C4-2B (cell line): Measurements from ENCODE around the gene ELL2.
"Not testable (repeated sequence)": the region's sequence is repeated elsewhere in the genome, so short reads cannot be mapped to it uniquely, and the experiment has no call there.

Source experiments
- H3K27ac ChIP-seq: fragments of 450-650 bp; 2 replicates; pipeline ENCODE4 v1.5.1; 2017
- ZFX ChIP-seq: fragments of 450-650 bp; IDR thresholded peaks from 2 replicates; pipeline ENCODE4 v1.6.1; 2017
- TF ChIP-seq, protein P1 (sequence below): fragments of 450-650 bp; conservative IDR thresholded peaks from 2 replicates; pipeline ENCODE4 v1.5.1; 2017; ENCODE audit warnings: mild to moderate bottlenecking

Gene ELL2

DNA sequence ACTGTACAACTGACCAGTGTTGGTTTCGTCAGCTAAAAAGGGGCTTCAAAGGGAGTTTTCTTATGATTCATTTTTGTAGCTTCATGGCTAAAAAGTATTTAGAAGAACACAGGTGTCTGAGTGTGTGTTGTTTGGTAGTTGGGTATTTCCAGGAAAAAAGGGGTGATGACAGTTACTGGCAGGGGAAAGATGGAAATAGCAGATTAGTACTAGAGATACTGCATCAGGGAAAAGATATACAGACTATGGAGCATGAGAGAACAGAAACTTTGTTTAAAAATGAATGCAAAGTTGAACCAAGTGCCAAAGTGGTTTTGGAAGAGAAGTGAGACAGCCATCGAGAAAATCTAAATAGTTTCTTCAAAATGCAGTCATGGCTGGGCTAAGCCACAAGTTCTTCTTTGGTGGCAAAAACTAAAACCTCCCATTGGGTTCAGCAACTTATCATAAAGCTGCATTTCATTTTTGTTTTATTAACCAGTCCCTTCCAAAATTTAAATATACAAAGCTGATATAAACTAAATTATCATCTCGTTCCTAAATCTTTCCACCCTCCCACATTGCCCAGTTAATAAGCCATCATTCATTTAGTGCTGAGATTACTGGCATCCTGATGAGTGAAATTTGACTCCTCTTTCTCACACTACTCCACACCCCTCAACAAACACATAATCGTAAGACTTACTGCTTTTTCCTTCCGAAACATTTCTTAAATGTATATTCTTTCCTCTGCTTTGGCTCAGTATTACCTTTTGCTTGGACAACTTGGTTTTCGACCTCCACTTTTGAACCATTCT is 33.5 kb downstream of the ELL2 start:
- no peak overlapping the region for H3K27ac ChIP-seq
- TF ChIP-seq, protein P1, sequence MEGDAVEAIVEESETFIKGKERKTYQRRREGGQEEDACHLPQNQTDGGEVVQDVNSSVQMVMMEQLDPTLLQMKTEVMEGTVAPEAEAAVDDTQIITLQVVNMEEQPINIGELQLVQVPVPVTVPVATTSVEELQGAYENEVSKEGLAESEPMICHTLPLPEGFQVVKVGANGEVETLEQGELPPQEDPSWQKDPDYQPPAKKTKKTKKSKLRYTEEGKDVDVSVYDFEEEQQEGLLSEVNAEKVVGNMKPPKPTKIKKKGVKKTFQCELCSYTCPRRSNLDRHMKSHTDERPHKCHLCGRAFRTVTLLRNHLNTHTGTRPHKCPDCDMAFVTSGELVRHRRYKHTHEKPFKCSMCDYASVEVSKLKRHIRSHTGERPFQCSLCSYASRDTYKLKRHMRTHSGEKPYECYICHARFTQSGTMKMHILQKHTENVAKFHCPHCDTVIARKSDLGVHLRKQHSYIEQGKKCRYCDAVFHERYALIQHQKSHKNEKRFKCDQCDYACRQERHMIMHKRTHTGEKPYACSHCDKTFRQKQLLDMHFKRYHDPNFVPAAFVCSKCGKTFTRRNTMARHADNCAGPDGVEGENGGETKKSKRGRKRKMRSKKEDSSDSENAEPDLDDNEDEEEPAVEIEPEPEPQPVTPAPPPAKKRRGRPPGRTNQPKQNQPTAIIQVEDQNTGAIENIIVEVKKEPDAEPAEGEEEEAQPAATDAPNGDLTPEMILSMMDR, result no peak
- no peak for TF ChIP-seq ZFX

DNA sequence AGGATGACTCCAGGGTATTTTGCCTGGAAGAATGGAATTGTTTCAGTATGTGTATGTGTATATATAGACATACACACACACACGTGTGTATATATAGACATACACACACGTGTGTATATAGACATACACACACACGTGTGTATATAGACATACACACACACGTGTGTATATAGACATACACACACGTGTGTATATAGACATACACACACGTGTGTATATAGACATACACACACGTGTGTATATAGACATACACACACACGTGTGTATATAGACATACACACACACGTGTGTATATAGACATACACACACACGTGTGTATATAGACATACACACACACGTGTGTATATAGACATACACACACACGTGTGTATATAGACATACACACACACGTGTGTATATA is 34.4 kb downstream of the ELL2 start:
- H3K27ac ChIP-seq, result not testable (repeated sequence)

DNA sequence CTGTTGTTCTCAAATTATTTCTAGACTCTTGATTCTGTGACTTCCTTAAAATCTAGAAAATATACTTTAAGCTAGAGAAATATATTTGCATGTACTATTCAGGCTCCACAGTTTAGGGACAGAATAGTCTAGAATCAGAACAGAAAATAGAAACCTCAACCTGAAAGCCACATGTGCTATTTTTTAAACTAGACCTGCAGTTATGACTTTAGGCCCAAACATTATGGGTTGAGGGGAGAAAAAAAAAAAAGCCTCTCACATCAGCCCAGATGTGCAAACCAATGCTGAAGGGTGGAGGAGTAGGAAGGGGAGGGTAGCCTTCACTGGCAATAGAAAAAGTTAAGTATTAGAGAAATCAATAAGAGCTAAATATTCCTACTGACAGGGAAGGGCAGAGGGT is 35.7 kb downstream of the ELL2 start:
- TF ChIP-seq, protein P1, result no peak
- TF ChIP-seq ZFX, result no peak
- no peak overlapping the region for H3K27ac ChIP-seq

DNA sequence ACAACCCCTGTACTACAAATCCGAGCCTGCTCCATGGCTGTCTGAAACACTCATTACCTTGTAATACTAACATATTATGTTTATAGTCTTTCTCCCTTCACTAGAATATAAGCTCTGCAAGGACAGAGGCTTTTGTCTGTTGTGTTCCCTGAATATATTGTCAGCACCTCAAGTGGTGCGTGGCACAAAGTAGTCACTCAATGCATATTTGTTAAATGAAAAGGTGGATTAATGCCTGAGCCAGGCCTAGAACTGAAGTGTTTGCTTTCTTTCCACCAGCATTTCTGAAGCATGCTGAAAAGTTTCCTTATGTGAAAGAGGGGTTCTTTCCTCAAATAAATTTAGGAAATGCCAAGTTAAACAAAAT is 36.3 kb downstream of the ELL2 start:
- TF ChIP-seq, protein P1, result no peak
- TF ChIP-seq ZFX, result no peak
- no peak overlapping the region for H3K27ac ChIP-seq

DNA sequence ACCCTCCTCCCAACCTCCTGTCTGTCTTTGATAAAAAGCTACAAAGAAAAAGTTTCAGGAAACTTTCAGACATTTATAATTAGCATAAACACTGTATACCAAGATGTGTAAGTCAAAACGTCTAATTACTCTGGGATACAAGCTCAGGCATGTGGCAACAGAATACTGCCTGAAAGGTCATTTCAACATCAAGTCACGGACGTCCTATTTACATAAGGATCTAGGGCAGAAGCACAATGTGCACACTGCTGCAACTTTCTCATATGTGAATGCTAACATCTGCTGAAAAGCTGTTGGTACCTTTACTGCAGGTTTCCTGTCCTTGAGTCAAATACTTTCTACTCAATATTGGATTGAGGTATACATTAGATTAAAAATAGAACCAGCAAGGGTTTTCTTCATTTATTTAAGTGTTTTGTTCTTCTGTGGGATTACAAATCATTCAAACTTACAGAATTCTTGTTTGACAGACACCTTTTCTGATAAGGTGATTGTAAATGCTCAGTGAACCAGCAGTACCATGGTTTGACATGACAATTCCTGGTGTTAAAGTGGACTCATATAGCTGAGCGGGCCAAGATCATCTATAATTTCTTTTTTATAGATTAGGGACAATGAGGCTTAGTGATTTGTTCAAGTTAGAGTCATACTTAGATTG is 36.8 kb downstream of the ELL2 start:
- no peak overlapping the region for H3K27ac ChIP-seq
- TF ChIP-seq ZFX, result no peak
- TF ChIP-seq, protein P1, result no peak

DNA sequence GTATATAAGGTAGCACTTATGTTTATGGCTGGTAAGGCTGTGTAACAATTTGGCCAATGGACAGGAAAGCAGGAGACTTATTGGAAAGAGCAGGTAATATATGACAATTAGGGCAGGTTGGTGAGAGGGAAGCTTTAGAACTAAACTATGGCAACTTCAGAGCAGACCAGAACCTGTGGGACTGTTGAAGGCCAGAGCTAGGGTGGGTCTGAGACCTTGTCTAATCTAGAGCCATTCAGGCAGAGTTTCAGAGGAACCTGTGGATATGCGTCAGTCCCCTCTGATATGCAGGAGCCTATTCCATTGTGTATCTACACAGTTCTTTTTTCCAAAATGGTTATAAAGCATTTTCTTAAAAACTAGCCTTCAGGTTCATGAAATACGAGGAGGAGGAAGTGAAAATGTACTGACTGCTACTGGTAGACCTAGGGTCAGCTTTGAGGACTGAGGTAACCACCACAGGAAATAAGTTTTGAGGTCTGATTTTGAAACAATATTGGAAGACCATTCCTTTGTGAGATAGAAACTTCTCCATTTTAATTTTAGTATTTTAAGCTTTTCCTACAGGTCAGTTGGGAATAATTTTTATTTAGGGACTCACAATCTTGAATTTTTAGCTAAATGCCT is 37.6 kb downstream of the ELL2 start:
- TF ChIP-seq, protein P1, result no peak
- no peak for TF ChIP-seq ZFX
- H3K27ac ChIP-seq, result no peak overlapping the region

DNA sequence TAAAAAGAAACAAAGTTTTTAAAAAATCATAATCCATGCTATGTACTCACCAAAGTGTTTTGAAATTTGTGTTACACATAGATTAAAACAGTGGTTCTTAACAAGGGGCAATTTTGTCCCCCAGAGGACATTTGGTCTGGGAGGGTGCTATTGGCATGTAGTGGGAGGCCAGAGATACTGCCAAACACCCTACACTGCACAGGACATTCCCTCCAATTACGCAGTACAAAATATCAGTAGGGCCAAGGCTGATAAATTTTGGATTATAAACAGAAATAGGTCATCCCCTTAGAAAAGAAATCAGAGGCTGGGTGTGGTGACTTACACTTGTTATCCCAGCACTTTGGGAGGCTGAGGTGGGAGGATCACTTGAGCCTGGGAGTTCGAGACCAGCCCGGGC is 38.9 kb downstream of the ELL2 start:
- no peak overlapping the region for H3K27ac ChIP-seq
- no peak for TF ChIP-seq ZFX
- TF ChIP-seq, protein P1, result no peak
